Right forelimb (tissue), 1 donor: ENCODE measurements around the gene RAB4B.
"Not testable (repeated sequence)": the region's sequence is repeated elsewhere in the genome, so short reads cannot be mapped to it uniquely, and the experiment has no call there.

Experiments
- DNase-seq: peaks from one replicate; pipeline ENCODE4 v3.0.0-alpha.2; 2018

Gene RAB4B

DNA sequence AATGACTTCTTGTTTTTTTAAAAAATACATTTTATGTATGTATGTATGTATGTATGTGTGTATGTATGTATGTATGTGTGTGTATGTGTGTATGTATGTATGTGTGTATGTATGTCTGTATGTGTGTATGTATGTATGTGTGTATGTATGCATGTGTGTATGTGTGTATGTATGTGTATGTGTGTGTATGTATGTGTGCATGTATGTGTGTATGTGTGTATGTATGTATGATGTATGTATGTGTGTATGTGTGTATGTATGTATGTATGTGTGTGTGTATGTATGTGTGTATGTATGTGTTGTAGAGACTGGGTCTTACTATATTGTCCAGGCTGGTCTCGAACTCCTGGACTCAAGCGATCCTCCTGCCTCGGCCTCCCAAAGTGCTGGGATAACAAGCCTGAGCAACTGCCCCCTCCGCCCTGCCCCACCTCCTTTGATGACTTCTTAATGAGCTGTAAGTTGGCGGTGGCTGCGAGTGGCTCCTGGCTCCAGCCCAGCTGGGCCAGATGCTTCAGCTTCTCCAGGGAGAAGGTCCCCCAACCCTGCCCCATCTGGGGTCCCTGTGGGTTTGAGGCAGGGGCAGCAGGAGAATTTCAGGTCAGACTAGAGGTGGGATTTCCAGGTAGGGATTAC, 47.5 kb downstream of the RAB4B start:
- not testable (repeated sequence) for DNase-seq

DNA sequence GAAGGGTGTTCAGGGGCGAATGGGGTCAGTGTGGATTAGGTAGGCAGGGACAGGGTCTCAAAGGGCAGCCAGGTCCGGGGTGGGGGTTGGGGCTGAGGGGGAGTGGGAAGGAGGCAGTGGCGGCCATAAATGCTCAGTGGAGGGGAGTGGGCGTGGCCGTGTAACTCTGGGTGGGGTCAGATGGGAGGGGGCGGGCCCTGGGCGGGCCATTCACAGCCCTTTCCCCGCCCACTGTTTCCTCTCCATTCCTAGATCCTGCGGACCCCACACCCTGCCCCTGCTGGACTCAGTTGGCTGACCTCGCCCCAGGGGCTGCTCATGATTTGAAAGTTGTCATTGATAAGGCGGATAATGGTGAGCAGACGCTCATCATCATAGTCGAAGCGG, 48.3 kb downstream of the RAB4B start:
- DNase-seq: not testable (repeated sequence)

DNA sequence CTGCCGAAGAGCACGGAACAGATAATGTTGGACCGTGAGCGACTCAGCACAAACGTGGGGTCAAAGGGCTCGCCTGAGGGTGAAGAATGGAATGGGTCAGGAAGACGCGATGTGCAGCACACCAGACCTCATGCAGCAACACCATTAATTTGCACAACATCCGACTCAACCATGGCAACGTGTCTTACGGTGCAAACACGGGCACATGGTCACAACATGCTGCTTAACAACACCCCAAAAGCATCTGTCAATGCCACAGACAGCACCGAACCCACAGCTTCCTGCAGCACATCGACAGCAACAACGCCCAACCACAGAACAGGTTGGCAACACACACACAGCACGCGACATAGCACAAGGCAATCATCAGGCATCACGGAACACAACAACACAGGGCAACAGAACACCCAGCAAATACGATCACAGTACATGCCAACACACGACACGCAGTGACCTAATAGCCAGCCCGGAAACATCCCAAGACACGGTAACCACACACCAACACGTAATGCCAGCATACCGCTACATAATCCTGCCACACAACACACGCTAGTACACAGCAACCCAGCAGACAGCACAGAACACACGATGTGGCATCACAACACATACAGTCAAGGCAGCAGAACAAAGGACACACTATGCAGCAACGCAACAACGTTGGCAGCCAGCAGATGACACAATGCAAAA, 48.8 kb downstream of the RAB4B start:
- not testable (repeated sequence) for DNase-seq

DNA sequence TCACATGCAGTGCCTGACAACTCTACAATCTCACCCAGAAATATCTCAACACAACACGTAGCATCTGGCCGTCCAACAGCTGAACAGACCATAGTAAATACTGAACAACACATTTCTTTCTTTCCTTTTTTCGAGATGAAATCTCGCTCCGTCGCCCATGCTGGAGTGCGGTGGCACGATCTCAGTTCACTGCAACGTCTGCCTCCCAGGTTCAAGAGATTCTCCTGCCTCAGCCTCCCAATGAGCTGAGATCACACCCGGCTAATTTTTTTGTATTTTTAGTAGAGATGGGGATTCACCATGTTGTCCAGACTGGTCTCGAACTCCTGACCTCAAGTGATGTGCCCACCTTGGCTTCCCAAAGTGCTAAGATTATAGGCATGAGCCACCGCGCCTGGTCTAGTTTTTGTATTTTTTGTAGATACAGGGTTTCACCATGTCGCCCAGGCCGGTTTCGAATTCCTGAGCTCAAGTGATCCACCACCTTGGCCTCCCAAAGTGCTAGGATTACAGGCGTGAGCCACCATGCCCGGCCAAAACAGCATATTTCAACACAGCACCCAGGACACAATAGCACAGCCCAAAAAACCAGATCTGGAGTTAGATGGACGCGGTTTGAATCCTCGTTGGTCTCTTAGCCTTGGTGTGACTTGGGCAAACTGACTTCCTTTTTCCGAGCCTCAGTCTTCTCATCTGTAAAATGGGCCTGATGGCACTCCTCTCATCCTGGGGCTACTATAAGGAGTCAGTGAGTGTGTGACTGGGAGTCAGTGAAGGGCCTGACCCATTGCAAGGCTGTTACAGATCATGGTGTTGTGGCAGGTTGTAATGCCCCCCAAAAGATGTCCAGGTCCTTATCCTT, 49.6 kb downstream of the RAB4B start:
- no peak for DNase-seq

DNA sequence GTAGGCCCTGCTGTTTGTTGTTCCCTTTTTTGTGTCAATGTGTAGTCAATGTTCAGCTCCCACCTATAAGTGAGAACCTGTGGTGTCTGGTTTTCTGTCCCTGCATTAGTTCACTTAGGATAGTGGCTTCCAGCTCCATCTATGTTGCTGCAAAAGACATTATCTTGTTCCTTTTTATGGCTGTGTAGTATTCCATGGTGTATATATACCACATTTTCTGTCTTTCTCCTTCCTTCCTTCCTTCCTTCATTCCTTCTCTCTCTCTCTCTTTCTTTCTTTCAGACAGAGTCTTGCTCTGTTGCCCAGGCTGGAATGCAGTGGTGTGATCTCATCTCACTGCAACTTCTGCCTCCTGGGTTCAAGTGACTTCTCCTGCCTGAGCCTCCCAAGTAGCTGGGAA, 51.2 kb downstream of the RAB4B start:
- DNase-seq: no peak

DNA sequence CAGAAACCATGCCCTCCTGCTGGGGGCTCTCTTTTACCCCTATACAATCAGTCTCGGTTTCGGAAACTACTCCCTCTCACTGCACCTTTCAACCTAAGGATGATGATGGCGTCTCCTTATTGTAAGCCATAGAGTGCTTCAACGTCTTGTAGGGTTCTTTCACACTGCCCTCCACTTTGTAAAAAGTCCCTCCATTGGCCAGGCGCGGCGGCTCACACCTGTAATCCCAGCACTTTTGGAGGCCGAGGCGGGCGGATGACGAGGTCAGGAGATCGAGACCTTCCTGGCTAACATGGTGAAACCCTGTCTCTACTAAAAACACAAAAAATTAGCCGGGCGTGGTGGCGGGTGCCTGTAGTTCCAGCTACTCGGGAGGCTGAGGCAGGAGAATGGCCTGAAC, 52.7 kb downstream of the RAB4B start:
- not testable (repeated sequence) for DNase-seq

DNA sequence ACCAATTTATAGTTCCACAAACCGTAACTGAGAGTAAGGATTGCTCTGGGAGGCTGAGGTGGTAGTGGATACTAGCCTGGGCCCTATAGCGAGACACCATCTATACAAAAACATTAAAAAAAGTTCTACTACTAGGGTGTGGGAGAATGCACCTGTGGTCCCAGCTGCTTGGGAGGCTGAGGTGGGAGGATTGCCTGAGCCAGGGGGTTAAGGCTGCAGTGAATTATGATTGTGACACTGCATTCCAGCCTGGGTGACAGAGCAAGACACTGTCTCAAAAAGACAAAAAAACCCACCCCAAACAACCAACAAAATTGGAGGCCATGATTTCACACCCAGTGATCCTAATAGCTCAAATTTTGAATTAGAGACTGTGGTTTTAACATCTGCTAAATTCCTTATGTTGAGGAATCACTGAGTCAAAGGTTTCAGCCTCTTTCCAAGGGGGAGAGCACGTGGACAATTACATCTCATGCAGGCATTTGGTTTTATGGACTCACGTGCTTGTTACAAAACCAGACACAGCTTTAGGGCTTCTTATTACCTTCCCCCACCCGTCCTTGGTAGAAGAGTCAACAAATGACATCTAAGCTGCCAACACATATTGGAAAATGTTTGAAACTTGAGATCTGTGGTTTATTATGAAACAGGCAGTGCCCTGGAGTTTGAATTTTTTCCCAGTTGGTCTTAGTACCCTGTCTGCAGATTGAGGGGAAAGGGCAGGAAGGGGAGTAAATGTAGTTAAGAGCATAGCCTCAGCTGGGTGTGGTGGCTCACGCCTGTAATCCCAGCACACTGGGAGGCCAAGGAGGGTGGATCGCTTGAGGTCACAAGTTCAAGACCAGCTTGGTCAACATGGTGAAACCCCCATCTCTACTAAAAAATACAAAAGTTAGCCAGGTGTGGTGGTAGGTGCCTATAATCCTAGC, 53.7 kb downstream of the RAB4B start:
- no peak for DNase-seq

DNA sequence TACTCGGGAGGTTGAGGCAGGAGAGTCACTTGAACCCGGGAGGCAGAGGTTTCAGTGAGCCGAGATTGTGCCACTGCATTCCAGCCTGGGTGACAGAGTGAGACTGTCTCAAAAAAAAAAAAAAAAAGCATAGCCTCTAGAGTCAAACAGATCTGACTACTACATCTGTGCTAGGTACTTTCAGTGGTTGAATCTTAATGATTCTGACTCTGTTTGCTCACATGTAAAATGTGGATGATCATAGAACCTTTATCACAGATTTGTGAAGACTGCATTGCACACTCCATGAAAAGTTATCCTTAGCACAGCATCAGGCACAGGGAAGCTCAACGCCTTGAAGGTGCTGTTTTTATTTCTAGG, 54.4 kb downstream of the RAB4B start:
- DNase-seq: not testable (repeated sequence)

DNA sequence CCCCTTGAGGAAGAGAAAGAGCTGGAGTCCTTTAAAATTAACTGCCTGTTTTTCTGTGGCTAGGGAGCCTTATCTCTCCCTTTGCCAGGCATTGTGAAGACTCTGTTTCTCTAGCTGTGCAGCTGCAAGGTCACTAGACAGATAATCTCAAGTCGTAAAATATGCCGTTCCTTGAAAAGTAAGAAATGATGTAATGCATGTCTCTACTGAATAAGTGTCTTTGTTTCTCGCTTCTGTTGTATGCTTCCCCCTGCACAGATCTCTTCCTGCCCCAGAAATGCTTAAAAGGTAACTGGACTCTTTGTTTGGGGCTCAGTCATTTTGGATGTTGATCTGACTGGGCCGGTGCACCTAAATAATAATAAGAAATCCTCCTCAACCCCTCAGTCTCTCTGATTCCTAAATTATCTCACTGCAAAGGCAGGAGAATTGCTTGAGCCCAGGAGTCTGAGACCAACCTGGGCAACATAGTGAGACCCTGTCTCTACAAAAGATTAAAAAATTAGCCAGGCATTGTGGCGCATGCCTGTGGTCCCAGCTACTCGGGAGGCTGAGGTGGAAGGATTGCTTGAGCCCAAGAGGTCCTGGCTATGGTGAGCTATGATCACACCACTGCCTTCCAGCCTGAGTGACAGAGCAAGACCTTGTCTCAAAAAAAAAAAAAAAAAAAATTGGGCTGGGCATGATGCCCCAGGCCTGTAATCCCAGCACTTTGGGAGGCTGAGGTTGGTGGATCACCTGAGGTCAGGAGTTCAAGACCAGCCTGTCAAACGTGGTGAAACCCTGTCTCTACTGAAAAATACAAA, 55.9 kb downstream of the RAB4B start:
- DNase-seq: not testable (repeated sequence)

DNA sequence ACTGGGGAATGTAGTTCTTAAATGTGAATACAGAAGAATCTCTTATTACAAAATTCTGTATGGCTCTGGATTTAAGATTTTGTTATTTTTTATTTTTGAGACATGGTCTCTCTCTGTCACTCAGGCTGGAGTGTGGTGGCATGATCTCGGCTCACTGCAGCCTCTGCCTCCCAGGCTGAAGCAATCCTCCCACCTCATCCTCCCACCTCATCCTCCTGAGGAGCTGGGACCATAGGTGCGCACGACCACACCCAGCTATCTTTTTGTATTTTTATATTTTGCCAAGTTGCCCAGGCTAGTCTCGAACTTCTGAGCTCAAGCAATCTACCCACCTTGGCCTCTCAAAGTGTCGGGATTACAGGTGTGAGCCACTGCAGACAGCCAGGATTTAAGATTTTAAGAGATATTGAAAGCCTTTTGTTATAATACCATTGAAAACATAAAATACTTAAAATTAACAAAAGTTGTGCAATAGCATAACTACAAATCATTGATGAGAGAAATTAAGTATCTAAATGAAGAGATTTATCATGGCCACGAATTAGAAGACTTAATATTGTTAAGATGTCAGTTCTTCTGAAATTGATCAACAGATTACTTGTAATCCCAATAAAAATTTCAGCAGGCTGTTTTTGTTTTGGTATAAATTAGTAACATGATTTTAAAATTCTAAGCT, 58.8 kb downstream of the RAB4B start:
- DNase-seq: no peak

DNA sequence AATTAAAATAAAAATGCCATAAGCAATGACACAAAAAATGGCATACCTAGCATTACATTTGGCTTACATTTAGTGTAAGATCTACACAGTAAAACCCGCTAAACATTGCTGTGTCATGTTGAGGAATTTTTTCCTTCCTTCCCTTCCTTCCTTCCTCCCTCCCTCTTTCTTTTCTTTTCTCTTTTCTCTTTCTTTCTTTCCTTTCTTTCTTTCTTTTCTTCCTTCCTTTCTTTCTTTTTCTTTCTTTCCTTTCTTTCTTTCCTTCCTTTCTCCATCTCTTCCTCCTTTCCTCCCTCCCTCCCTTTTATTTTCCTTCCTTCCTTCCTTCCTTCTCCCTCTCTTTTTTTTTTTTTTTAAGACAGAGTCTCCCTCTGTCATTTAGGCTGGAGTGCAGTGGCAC, 60.4 kb downstream of the RAB4B start:
- not testable (repeated sequence) for DNase-seq

DNA sequence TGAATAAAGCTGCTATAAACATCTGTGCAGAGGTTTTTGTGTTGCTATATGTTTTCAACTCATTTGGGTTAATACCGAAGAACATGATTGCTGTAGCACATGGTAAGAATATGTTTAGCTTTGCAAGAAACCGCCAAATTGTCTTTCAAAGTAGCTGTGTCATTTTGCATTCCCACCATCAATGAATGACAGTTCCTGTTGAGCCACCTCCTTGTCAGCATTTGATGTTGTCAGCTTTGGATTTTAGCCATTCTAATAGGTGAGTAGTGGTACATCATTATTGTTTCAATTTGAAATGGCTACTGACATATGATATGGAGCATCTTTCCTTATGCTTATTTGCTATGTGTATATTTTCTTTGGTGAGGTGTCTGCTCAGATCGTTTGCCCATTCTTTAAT, 64.0 kb downstream of the RAB4B start:
- not testable (repeated sequence) for DNase-seq

DNA sequence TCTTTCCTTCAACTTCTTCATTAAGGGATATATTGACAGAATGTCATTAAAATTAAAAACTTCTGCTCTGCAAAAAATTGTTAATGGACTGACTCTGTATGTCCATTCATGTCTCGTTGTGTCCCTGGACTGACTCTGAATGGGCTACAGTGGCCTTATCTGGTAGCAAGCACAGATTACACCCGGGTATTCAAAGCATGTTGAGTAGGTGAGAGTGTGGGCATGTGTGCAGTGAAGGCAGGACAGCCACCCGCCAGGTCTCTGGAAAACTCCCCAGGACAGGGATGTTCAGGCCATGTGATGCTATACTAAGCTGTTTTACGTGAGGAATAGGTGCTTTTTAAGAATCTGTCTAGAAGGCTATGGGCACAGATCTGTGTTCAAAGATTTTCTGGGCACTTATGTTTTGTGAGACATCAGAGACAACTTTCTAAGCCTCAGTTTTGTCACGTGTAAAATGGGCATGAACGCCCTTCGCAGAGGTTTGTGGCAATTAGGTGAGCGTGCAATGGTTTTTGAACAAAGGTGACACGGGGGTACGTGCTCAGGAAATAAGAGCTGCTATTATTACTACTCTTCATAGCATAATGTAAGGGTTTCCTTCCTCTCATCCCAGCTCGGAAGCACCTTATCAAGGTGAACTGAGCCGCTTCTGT, 65.1 kb downstream of the RAB4B start:
- DNase-seq: not testable (repeated sequence)

DNA sequence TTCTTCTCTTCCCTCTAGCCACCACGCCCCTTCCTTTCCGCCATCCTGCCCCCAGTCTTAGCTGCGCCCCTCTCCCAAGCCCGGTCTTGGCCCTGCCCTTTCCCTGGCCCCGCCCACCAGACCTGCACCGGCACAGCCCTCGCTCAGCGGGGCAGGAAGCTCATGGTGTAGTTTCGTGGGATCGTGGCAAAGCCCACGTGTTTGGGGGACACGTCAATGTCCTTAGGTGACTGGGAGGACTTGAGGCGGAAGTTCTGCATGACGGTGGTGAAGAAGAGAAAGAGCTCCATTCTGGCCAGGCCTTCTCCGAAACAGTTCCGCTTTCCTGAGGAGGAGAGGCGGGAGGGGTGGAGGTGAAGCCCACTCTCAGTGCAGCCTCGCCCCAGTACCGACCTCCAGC, 65.6 kb downstream of the RAB4B start:
- not testable (repeated sequence) for DNase-seq
